HG03460 (cell line): ENCODE measurements around the gene RBBP6.

Experiments
- ATAC-seq: cut with Tn5 transposase; IDR thresholded peaks from one replicate; pipeline ENCODE4 v1.9.1; 2021; ENCODE audit not compliant: unreplicated experiment

RBBP6 gene

GRCh38 chr16:24524855-24525677 is 14.3 kb upstream of the RBBP6 start:
- ATAC-seq: no peak

DNA sequence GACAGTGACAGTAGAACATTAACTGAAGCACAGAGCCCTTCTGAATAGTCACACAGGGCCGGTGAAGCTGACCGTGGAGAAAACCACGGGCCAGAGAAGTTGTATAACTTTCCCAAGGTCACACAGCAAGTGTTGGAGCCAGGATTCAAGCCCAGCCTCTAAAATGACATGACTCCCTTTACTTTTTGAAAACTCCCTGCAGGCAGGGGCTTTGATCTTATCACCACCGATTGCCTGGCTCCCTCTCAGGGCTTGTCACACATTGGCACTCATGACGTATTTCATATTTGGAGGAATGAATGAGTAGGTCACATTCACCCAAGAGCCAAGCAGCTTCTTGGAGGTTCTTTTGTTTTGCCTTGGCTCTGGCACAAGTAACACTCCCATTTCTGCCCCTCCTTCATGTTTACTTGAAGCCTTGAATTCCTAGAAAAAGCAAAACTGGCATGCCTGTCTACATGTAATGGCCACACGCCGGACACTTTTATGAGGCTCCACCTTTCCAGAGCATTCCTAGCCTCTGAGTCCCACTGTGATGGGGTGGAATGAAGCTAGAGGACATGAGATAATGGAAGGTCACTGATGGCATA is 13.3 kb upstream of the RBBP6 start:
- no peak for ATAC-seq

DNA sequence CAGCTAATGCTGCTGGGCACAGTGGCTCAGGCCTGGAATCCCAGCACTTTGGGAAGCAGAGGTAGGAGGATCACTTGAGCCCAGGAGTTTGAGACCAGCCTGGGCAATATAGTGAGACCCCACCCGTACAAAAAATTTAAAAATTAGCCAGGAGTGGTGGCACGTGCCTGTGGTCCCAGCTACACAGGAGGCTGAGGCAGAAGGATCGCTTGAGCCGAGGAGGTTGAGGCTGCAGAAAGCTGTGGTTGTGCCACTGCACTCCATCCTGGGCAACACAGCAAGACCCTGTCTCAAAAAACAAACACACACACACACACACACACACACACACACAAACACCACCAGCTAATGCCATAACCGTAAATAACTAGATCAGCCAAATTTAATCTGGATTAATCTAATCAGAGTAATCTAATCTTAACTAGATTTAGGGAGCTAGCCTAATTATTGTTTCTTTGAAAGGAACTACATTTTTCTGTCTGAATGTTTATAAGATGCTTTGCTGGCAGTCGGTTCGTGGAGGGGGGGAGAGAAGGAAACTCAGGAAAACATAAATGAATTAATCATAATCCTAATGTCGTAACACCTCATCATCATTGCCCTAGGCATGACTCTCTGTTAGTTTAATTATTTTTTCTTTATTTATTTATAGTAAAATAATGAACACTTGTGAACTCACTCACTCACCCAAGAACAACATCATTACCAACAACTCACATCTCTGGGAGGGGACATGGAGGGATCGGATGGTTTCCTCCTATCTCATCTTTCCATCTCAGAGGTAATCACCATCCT is 12.5 kb upstream of the RBBP6 start:
- ATAC-seq: no peak

GRCh38 chr16:24531166-24531565 is 8.2 kb upstream of the RBBP6 start:
- ATAC-seq: no peak

DNA sequence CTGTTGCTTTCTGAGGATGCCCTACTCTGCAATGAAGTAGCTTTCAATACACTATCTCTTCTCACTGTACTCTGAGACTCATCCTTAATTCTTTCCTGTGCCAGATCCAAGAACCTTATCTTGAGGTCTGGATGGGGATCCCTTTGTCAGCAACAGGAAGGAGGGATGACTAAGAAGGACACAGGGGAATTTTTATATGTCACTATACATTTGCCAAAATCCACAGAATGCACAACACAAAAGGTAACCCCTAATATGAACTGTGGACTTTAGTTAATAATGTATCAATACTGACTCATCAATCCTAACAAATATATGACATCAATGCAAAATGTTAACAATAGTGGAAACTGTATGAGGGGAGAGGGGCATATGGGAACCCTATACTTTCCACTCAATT is 4.7 kb upstream of the RBBP6 start:
- no peak for ATAC-seq

DNA sequence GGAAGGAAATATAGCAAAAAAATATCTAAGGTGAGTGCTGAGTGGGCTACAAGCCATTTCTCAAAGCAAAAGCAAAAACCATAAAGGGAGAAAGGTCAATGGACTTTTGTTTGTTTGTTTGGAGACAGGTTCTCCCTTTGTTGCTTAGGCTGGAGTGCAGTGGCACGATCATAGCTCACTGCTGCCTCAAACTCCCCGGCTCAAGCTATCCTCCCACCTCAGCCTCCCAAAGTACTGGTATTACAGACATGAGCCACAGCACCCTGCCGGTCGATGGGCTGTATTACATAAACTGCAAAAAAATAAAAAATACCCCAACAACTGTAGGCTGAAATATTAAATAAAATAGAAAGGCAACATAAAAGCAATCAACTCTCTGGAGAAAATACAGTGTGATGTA is 3.5 kb upstream of the RBBP6 start:
- no peak for ATAC-seq

GRCh38 chr16:24536671-24537070 is 2.7 kb upstream of the RBBP6 start:
- ATAC-seq: no peak

DNA sequence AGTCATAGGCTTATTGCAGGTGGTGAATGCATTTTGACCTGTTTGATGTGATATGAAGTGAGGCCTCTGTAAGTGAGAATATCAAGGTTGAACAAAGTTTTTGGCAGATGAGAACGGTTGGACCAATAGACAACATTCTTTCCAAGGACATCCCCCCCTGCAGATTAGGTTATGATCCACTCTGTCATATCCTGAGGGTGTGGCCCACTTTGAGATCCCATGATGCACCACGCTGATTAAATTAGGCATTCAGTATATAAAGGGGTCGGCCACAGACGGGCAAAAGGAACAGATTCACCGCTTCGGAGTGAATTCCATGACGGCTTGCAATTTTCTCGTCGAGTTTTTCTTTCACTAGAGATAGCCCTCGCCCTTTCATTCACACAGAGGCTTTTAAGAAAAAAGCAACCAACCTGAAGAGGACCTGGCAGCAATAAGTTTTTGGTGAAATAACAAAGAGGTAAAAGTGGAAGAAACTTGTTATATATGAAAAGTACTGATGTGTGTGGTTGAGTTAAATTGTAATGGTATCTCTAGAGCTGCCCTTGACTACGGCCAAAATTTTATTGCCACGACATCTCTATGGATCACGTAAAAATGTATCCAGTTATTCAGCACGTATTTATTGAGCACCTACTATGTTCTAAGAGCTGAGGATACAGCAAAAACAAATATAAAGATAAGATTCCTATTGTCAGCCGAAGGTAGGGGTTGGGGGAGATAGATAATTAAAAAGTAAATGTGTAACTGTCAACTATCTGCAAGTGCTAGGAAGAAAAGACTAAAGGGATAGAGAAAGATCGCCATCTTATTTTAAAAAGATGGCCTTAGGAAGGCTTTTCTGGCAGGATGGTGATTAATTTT is 1.7 kb upstream of the RBBP6 start:
- no peak for ATAC-seq

- peak; percentile 31 for ATAC-seq
These were observed 541 bp upstream of the RBBP6 start for GRCh38 chr16:24538756-24539294.

- ATAC-seq: peak; percentile 36
These were observed 660 bp downstream of the RBBP6 start for GRCh38 chr16:24539850-24540601.

- ATAC-seq: no peak
These were observed 1.3 kb downstream of the RBBP6 start for GRCh38 chr16:24540602-24541210.

DNA sequence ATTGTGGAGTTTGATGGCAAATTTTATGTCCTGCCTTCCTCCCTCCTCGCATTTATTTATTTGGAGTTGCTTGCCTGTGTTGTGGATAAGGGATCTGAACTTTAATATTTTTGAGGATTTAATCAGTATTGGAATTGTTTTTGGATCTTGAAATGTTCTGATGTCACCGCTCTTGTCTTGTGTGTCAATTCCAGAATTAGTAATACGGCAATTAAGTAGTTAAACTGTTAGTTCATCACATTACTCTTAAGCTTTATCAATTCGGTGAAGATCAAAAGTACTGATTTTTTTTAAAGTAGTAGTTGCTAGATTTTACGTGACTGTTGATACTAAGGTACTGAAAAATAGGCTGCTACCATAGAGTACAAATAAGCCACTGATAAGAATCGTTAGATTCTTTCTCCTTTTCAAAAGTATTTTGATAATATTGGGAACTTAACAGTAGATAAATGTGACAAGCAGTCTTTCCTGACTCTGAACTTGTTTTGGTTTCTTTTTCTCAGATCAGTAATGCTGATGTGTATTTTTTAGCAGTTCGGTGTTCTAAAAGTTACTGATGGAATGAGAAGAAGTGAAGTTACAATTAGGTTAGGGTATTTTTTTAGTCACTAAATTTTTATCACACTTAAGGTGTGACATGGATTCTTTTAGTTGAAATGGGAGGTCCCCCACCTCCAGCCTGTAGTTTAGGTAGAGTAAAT is 2.0 kb downstream of the RBBP6 start:
- ATAC-seq: no peak

DNA sequence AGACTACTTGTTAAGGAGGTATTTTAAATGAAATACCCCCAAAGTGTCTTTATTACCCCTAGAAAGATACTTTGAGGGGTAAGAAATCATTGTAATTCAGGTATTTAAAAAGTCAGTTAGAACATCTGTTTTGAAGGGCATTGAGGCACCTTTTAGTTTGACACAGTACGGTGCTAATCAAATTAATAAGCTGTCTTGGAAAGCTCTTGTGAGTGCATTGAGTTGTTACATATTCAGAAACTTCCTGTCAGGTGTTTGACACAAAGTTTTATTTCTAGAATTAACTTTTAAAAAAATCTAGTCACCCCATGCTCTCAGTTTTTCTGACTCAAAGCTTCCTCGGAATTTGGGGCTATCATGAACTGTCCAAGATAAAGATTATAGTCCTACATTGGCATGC is 4.6 kb downstream of the RBBP6 start:
- no peak for ATAC-seq

DNA sequence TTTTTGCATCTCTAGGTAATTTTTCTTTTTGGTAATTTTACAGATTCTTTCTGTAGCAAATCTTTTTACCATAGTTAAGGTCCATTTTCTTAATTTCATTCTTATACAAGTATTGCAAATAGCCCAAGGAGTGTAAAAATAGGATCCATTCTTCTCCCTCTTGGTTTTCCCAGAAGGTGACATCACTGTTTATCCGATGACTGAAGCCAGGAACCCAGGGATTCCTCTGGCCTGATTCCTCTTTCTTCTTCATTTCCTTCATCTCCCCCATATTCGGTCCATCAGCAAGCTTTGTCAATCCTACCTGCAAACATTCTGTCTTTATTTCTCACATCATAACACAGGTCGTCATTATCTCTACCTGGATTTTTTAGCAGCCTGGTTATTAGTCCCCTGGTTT is 5.3 kb downstream of the RBBP6 start:
- ATAC-seq: no peak

DNA sequence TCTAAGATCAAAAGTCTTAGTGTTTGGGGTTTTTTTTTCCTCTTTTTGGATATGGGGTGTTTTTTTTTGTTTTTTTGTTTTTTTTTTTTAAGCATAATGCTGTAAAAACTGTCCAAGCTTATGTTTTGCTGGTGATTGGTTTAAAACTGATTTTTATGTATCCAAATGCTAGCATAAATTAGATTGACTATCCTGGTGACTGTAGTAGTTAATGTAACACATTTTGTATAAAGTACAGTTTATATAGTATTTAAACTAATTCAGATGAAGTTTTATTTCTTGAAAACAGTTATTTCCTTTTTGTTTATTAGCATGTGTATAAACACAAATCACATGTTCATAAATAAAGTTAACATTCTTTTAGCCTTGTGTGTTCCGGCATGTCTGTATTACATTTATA is 10.9 kb downstream of the RBBP6 start:
- no peak for ATAC-seq

DNA sequence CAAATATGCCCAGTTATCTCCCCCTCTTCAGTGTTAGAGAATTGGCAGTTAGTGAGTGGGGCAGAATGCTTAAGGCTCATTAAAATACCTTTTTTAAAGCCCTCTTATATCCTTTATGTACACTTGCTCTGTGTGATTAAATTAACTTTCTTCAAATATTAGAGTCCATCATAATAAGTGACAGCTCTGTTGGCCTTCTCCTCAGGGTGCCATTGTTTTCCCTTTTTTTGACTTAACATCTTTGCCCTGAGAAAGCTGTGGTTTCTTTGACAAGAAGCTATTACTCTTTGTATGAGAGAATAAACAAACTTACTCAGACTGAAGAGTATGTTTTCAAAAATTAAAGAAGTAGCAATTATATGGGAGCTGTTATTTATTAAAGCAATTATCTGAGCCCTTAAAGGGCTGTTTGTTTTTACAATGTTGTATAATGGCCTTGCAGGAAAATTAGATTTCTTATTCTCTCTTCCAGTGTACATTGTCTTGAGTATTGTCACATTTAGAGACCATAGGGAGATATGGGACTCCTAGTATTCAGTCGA is 13.4 kb downstream of the RBBP6 start:
- no peak for ATAC-seq

GRCh38 chr16:24553983-24554382 is 14.6 kb downstream of the RBBP6 start:
- no peak for ATAC-seq

DNA sequence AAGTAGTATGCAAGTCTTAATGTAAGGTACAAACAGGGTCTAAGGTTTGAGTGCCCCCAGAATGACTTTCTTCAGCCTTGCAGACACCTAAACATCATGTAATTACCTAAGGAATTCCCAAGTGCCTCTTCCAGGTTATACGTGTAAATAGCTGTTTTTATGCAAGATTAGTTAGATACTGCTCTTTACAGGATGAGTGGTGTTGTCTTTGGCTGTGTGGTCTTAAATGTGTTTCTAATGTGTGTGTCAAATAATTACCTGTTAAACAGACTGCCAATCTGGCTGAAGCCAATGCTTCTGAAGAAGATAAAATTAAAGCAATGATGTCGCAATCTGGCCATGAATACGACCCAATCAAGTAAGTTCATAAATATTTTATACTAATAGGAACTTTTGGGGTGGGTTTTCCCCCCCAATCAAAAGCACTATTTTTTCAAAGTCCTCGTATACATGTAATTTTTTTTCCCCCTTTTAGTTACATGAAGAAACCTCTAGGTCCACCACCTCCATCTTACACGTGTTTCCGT is 16.0 kb downstream of the RBBP6 start:
- no peak for ATAC-seq
